Stimulated activated CD4-positive, alpha-beta T cell treated with anti-CD3 and anti-CD28 coated beads, Interleukin-12 subunit alpha, Interleukin-12 subunit beta, amount 100 ng/mL, for 4 hours (primary cell): ENCODE measurements around the gene GGT7.
A peak's percentile ranks its signal among the peaks of the same experiment; 100 is the strongest.
"Not testable (repeated sequence)": the region's sequence is repeated elsewhere in the genome, so short reads cannot be mapped to it uniquely, and the experiment has no call there.

Source experiments
- DNase-seq: peaks from one replicate; pipeline ENCODE4 v3.0.0-alpha.2; 2020

GGT7 gene

GRCh38 chr20:34872622-34873224 is at the start of gene GGT7:
TSS of gene GGT7 (minus strand) at chr20:34872856. CDS start at chr20:34872815, 41 bp downstream.
- DNase-seq = peak; percentile 89

- no peak for DNase-seq
These were observed 48.8 kb upstream of the GGT7 start for GRCh38 chr20:34921436-34921835.

- no peak for DNase-seq
These were observed 47.4 kb upstream of the GGT7 start for GRCh38 chr20:34920055-34920454.

DNA sequence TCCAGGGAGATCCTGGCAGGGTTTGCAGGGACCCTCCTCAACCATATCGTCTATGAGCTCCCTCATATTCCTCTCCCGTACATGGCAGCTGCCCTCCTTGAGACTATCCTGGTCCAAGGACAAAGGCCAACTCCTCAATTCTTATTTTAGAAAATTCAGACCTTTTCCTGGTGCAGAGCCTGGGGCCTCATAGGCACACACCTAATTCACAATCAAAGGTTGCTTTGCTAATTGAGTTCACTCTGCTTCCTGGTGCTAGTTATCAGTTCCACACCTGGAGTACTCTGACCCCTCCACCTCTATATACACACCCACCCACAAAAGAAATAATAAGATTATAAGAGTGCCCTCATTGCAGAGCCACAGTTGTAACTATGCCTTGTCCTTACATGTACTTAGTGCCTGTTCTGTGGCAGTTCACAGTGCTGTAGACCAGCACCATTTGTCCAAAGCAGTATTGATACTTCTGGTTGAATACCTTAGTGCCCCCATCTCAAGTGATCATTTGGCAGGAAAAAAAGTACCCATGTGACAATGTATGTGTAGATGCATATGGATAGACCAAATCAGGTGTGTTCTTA is 44.2 kb upstream of the GGT7 start:
- no peak for DNase-seq

- DNase-seq = no peak
These were observed 43.2 kb upstream of the GGT7 start for GRCh38 chr20:34915749-34916455.

DNA sequence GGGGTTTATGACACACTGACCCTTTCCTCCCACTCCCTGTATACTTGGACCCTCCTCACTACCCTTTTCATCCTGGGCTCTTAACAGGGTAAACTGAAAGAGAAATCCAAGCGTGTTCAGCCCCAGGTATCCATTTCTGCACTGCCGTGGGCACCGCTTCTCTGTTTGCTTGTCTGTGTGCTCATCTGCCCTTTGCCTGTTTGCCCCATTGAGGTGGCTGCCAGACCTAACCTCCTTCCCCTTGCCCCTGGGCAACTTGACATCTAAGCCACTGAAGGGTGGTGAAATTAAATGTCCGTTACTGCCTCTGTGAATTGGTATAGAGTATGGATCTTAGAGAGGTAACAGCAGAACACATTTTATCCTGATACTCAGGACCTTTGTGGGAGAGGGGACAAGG is 42.5 kb upstream of the GGT7 start:
- no peak for DNase-seq

- DNase-seq = no peak
These were observed 35.2 kb upstream of the GGT7 start for GRCh38 chr20:34907616-34908469.

- no peak for DNase-seq
These were observed 31.6 kb upstream of the GGT7 start for GRCh38 chr20:34904202-34904621.

GRCh38 chr20:34898731-34899130 is 26.1 kb upstream of the GGT7 start:
- DNase-seq = not testable (repeated sequence)

DNA sequence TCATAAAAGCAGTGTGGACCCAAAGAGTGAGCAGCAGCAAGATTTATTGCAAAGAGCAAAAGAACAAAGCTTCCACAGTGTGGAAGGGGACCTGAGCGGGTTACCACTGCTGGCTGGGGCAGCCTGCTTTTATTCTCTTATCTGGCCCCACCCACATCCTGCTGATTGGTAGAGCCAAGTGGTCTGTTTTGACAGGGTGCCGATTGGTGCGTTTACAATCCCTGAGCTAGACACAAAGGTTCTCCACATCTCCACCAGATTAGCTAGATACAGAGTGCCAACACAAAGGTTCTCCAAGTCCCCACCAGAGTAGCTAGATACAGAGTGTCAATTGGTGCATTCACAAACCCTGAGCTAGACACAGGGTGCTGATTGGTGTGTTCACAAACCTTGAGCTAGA is 25.5 kb upstream of the GGT7 start:
- DNase-seq = not testable (repeated sequence)

- no peak for DNase-seq
These were observed 23.5 kb upstream of the GGT7 start for GRCh38 chr20:34896086-34896621.

- no peak for DNase-seq
These were observed 22.8 kb upstream of the GGT7 start for GRCh38 chr20:34895465-34895864.

GRCh38 chr20:34894723-34895122 is 22.1 kb upstream of the GGT7 start:
- no peak for DNase-seq

DNA sequence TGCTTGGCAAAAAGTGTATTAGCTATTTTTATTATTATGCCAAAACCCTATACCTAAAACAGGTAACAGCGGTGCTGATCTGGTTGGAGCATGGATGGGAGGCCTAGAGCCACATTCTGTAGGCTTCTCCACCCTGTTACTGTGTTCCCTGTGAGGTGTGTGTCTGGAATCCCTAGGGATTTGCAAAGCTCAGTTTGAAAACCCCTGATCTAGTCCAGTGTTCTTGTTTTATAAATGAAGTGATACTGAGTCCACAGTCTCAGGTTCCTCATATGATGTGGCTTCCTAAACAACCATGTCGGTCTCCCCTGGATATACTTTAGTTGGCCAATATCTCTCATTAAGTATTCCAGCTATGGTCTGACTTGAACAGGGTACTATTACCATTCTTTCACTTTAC is 20.0 kb upstream of the GGT7 start:
- no peak for DNase-seq

GRCh38 chr20:34891166-34892062 is 18.8 kb upstream of the GGT7 start:
- DNase-seq = no peak

DNA sequence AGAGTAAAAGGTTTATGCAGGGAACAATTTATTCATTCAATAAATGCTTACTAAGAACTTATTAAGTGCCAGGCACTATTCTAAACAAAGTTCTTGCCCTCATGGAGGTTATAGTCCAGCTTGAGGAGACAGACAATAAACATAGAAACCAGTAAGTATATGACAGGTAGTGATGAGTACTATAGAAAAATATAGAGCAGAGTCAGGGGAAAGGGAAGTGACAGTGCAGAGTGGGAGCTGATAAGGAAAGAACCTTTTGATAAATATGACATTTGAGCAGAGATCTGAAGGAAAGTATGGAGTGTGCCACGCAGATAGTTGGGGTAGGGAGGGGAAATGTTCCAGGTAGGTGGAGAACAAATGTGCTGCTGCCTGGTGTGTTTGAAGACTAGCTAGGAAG is 15.8 kb upstream of the GGT7 start:
- DNase-seq = no peak

DNA sequence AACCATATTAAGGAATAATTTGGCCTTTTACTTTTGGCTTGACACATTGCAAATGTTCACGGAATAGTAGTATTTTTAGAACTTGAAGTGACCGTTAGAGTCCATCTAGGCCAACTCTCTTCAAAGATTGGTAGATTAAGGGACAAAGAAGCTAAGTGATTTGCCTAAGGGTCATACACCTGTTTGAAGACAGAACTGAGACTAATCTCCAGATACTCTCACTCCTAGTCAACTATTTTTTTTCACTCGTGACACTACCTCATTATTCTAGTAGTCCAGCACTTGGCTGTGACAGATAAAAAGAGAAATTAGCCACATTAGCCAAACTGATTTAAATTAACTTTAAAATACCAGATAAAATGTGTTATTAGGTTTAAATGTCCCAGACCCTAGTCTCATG is 14.4 kb upstream of the GGT7 start:
- no peak for DNase-seq

DNA sequence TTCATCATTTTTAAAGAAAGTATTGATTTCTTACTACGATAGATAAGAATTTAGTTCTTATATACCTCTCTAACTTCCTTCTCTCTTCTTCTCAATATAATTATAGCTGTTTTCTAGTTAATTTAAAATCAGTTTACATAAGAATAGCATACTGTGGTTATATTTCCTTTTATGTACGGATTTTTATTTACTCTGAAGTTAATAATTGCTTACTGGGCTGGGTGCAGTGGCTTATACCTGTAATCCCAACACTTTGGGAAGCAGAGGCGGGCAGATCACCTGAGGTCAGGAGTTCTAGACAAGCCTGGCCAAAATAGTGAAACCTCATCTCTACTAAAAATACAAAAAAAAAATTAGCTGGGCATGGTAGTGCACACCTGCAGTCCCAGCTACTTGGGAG is 13.5 kb upstream of the GGT7 start:
- no peak for DNase-seq

- no peak for DNase-seq
These were observed 11.6 kb upstream of the GGT7 start for GRCh38 chr20:34884260-34884659.

- DNase-seq = no peak
These were observed 11.2 kb upstream of the GGT7 start for GRCh38 chr20:34883809-34884208.

GRCh38 chr20:34883087-34883688 is 10.5 kb upstream of the GGT7 start:
- DNase-seq = no peak

GRCh38 chr20:34881689-34882088 is 9.0 kb upstream of the GGT7 start:
- no peak for DNase-seq
